GM12872 (cell line): ENCODE measurements around the gene NVL.

Source experiments
- CTCF ChIP-seq: IDR thresholded peaks from 3 replicates; pipeline ENCODE4 v1.5.1; 2011; ENCODE audit warnings: low read depth, mild to moderate bottlenecking, low read length, moderate library complexity; ENCODE audit not compliant: insufficient read depth

Gene NVL

GRCh38 chr1:224196813-224197600 is 133.0 kb downstream of the NVL start:
- no peak for TF ChIP-seq CTCF

- no peak for TF ChIP-seq CTCF
Measured at GRCh38 chr1:224193319-224193966, 136.5 kb downstream of the NVL start.

GRCh38 chr1:224192082-224192788 is 137.7 kb downstream of the NVL start:
- TF ChIP-seq CTCF = no peak

GRCh38 chr1:224189561-224189960 is 140.4 kb downstream of the NVL start:
- no peak for TF ChIP-seq CTCF

GRCh38 chr1:224188286-224188685 is 141.7 kb downstream of the NVL start:
- TF ChIP-seq CTCF = no peak

GRCh38 chr1:224185208-224185607 is 144.8 kb downstream of the NVL start:
- no peak for TF ChIP-seq CTCF

- TF ChIP-seq CTCF = no peak
Measured at GRCh38 chr1:224183591-224184312, 146.2 kb downstream of the NVL start.
